ENCODE results near the gene PTTG1IP2.

- TF ChIP-seq CTCF (IDR thresholded peaks at IDR 0.05) (no peak), POLR2A (IDR thresholded peaks at IDR 0.05) (no peak)
Measured at GRCh38 chr7:90518630-90519029, 49.2 kb downstream of the PTTG1IP2 start.
